CD4-positive, alpha-beta T cell treated with Interleukin-2 at 100 ng/mL for 4 hours (primary cell): ENCODE data around the gene IL1RAPL2.
"Not testable (repeated sequence)": the region's sequence is repeated elsewhere in the genome, so short reads cannot be mapped to it uniquely, and the experiment has no call there.

Experiments
- DNase-seq: peaks from one replicate; pipeline ENCODE4 v3.0.0-alpha.2; 2020; ENCODE audit warnings: low spot score

The IL1RAPL2 gene

GRCh38 chrX:104565791-104566680, at the start of gene IL1RAPL2:
Gene IL1RAPL2, plus strand, starts transcription at chrX:104566199.
- DNase-seq = no peak

GRCh38 chrX:104522386-104522785, 43.6 kb upstream of the IL1RAPL2 start:
- DNase-seq = no peak

- no peak for DNase-seq
These were observed 42.1 kb upstream of the IL1RAPL2 start for GRCh38 chrX:104523858-104524257.

GRCh38 chrX:104539081-104539480, 26.9 kb upstream of the IL1RAPL2 start:
- no peak for DNase-seq

GRCh38 chrX:104542447-104542846, 23.6 kb upstream of the IL1RAPL2 start:
- not testable (repeated sequence) for DNase-seq

- no peak for DNase-seq
These were observed 1.7 kb upstream of the IL1RAPL2 start for GRCh38 chrX:104564335-104564734.

- no peak for DNase-seq
These were observed 887 bp upstream of the IL1RAPL2 start for GRCh38 chrX:104564921-104565703.

GRCh38 chrX:104566681-104567501, 892 bp downstream of the IL1RAPL2 start:
- no peak for DNase-seq

- DNase-seq = no peak
These were observed 1.5 kb downstream of the IL1RAPL2 start for GRCh38 chrX:104567506-104567905.

GRCh38 chrX:104568304-104568915, 2.4 kb downstream of the IL1RAPL2 start:
- no peak for DNase-seq

- no peak for DNase-seq
These were observed 52.3 kb downstream of the IL1RAPL2 start for GRCh38 chrX:104618106-104618895.

- DNase-seq = no peak
These were observed 55.8 kb downstream of the IL1RAPL2 start for GRCh38 chrX:104621781-104622180.

GRCh38 chrX:104641176-104641575, 75.2 kb downstream of the IL1RAPL2 start:
- DNase-seq = no peak

- no peak for DNase-seq
These were observed 81.1 kb downstream of the IL1RAPL2 start for GRCh38 chrX:104647084-104647483.

- DNase-seq = no peak
These were observed 93.2 kb downstream of the IL1RAPL2 start for GRCh38 chrX:104659005-104659744.

GRCh38 chrX:104660092-104660491, 94.1 kb downstream of the IL1RAPL2 start:
- no peak for DNase-seq

- no peak for DNase-seq
These were observed 96.7 kb downstream of the IL1RAPL2 start for GRCh38 chrX:104662694-104663093.

GRCh38 chrX:104665691-104666090, 99.7 kb downstream of the IL1RAPL2 start:
- DNase-seq = no peak

GRCh38 chrX:104668550-104668949, 102.6 kb downstream of the IL1RAPL2 start:
- DNase-seq = no peak

GRCh38 chrX:104669063-104669462, 103.1 kb downstream of the IL1RAPL2 start:
- no peak for DNase-seq
